SW480 (cell line): ENCODE results near the gene TAF15.

Experiments used
- DNase-seq: peaks from one replicate; pipeline ENCODE4 v3.0.0-alpha.2; 2016; ENCODE audit warnings: low spot score

The TAF15 gene

GRCh38 chr17:35872196-35872980 is 63.1 kb downstream of the TAF15 start:
- DNase-seq = no peak

- no peak for DNase-seq
These were observed 66.0 kb downstream of the TAF15 start for GRCh38 chr17:35875072-35875799.

- no peak for DNase-seq
These were observed 66.5 kb downstream of the TAF15 start for GRCh38 chr17:35875800-35876139.

- DNase-seq = no peak
These were observed 67.2 kb downstream of the TAF15 start for GRCh38 chr17:35876534-35876933.

GRCh38 chr17:35877345-35878029 is 68.2 kb downstream of the TAF15 start:
- no peak for DNase-seq

GRCh38 chr17:35878361-35878760 is 69.1 kb downstream of the TAF15 start:
- DNase-seq = peak; percentile 36

GRCh38 chr17:35879773-35880654 is 70.7 kb downstream of the TAF15 start, which contains the start of gene CCL5:
Gene CCL5, minus strand, starts transcription at chr17:35880360.
- no peak for DNase-seq

- DNase-seq = no peak
These were observed 80.0 kb downstream of the TAF15 start for GRCh38 chr17:35889241-35889640.

- no peak for DNase-seq
These were observed 80.8 kb downstream of the TAF15 start for GRCh38 chr17:35889818-35890773.

- DNase-seq = no peak
These were observed 81.5 kb downstream of the TAF15 start for GRCh38 chr17:35890774-35891155.

GRCh38 chr17:35891269-35891668 is 82.0 kb downstream of the TAF15 start:
- no peak for DNase-seq

- no peak for DNase-seq
These were observed 83.1 kb downstream of the TAF15 start for GRCh38 chr17:35892091-35893035.

GRCh38 chr17:35893751-35894150 is 84.5 kb downstream of the TAF15 start:
- DNase-seq = no peak

- no peak for DNase-seq
These were observed 84.9 kb downstream of the TAF15 start for GRCh38 chr17:35894206-35894605.

GRCh38 chr17:35895636-35896587 is 86.6 kb downstream of the TAF15 start:
- DNase-seq = no peak
